GM12865 (cell line): ENCODE results near the gene SCIMP.

Source experiments
- DNase-seq: peaks from one replicate; pipeline ENCODE4 v3.0.0; 2010; ENCODE audit warnings: low read depth
- H3K4me3 ChIP-seq: 2 replicates; pipeline ENCODE4 v1.5.1; 2011; ENCODE audit warnings: mild to moderate bottlenecking, low read depth, low read length, control low read depth
- TF ChIP-seq, protein P1 (sequence below): IDR thresholded peaks from 2 replicates; pipeline ENCODE4 v1.5.1; 2011; ENCODE audit warnings: low read length, control low read depth, low read depth, inconsistent platforms; ENCODE audit not compliant: insufficient read depth; ENCODE audit errors: missing control alignments

SCIMP gene

DNA sequence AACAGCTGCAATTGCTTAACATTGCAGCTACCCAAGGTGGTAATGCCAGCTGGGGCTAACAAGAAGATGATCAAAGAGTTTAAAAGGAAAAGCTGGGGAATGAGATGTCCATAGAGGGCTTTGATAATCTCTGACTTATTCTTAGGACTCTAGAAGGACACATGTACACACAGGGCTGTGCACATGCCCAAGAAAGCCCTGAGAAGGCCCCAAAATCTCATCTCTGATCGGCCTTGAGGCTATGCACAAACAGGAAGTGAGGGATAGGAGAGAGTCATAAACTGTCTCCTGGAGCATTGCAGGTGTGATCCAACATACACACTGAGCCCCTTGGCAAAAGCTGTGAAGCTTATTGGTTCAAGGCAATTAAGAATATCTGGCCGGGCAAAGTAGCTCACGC is 30.2 kb upstream of the SCIMP start:
- H3K4me3 ChIP-seq: no peak overlapping the region
- DNase-seq: no peak
- TF ChIP-seq, protein P1, sequence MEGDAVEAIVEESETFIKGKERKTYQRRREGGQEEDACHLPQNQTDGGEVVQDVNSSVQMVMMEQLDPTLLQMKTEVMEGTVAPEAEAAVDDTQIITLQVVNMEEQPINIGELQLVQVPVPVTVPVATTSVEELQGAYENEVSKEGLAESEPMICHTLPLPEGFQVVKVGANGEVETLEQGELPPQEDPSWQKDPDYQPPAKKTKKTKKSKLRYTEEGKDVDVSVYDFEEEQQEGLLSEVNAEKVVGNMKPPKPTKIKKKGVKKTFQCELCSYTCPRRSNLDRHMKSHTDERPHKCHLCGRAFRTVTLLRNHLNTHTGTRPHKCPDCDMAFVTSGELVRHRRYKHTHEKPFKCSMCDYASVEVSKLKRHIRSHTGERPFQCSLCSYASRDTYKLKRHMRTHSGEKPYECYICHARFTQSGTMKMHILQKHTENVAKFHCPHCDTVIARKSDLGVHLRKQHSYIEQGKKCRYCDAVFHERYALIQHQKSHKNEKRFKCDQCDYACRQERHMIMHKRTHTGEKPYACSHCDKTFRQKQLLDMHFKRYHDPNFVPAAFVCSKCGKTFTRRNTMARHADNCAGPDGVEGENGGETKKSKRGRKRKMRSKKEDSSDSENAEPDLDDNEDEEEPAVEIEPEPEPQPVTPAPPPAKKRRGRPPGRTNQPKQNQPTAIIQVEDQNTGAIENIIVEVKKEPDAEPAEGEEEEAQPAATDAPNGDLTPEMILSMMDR: no peak

DNA sequence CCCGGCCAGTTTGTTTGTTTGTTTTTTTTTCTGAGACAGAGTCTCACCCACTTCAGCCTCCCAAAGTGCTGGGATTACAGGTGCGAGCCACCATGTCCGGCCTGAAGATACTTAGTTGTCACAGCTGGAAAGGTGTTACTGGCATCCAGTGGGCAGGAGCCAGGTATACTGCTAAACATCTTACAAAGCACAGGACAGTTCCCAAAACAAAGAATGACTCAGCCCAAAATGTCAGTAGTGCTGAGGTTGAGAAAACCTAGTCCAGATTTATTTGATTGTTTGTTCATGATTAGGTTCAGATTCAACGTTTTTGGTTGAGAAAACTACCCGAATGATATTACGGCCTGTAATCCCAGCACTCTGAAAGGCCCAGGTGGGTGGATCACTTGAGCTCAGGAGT is 28.8 kb upstream of the SCIMP start:
- H3K4me3 ChIP-seq: no peak overlapping the region
- DNase-seq: no peak
- TF ChIP-seq, protein P1: no peak

DNA sequence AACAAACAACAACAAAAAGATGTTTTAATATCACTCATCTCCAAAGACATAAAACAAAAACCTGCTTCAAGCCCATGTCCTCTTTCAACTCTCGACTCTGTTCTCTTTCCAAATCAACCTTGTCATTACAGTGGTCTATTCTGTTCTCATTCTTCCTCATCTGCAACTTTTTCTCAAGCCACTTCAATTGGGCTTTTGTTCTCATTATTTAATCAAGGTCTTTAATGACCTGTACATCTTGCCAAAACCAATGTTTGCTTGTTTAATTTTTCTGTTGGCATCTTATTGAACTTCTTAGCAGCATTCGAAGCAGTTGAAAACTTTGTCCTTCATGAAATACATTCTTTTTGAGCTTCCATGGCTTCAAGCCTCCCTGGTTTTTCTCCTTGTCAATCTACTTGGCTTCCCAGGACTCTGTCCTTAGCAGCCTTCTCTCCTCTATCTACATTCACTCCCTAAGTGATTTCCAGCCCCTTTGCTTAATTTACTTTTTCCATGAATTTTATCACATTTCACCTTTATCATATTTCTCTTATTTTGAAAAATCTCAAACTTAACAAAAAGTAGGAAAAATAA is 27.8 kb upstream of the SCIMP start:
- TF ChIP-seq, protein P1: no peak
- H3K4me3 ChIP-seq: no peak overlapping the region
- DNase-seq: no peak

DNA sequence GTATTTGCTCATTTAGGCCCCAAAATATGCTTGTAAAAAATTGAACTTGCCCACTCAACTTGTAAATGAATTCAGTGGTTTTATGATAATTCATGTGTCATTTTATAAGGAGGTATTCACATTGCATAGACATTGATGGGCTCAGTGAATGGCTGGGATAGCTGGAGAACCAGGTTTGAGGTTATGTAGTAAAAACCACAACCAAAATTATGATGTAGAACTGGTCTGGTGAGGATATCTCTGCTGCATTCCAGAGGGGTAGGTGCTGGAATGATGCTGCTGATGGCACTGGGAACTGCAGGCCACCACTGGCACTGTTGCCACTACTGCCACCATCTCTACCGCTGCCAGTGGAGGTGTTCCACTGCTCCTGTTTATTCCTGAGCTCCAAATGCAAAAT is 25.9 kb upstream of the SCIMP start:
- no peak for DNase-seq

DNA sequence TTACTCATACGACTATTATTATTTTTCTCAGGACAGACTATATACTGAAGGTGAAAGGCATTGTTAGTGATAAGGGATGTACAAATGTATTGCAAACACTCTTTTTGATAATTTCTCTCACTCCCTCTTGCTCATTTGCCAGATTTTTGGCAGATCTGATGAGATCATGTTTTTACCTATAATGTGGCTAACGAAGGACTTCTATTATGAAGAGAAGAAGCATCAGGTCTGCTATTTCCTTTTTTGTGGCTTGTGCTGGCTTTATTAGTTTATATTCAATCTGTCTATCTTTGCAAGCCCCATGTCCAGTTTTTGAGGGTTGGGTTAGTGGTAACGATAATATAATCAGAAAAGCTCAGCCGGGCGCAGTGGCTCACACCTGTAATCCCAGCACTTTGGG is 22.5 kb upstream of the SCIMP start:
- DNase-seq: no peak
- TF ChIP-seq, protein P1: no peak
- H3K4me3 ChIP-seq: no peak overlapping the region

More for the DNA sequence above, 25.9 kb upstream of the SCIMP start:
- TF ChIP-seq, protein P1: no peak
- no peak overlapping the region for H3K4me3 ChIP-seq

DNA sequence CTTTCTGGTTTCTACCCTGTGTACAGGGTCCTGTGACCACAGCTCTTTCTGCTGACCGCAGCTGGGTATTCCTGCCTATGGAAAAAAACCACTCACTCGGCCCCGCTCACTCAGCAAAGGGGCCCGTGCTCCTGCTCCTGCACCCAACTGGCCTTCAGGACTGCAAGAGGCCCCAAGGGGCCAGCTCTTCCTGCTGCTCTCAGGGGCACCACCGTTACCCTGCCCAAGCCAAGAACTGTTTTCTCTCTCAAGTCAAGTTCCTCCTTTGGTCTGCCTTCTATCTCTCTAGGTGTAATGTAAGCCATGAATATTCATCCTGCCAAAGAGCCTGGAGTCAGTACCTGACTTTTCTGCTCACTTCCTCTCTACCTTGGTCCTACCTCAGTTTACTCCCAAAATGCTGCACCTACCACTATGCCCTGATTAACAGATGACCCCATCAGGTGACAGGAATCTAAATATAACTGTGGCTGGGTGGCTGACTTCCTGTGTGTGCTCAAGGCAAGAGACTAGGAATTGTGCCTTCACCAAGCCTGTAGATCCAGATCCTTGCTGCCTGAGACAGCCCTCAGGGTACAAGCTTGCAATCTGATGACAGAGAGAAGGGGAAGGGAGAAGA is 20.4 kb upstream of the SCIMP start:
- peak; percentile 68 for DNase-seq
- peak overlapping the region; percentile 49 for H3K4me3 ChIP-seq
- TF ChIP-seq, protein P1: no peak

DNA sequence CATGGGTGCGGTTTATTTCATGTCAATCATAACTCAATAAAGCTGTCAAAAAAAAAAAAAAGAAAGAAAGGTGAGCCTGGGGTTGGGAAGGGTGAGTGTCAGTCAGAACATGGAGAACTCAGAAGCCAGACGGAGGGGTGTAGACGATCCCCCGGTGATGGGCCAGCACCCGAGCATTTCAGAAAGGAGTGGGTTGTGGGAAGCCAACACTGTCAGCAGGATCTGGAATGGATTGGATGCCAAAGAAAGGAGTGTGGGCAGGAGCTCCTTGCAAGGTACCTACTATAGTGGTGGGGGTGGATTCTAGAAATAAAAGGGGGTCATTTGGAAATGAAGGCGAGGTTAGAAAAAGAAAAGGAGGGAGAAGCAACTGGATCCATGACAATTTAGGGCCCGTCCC is 19.8 kb upstream of the SCIMP start:
- no peak for DNase-seq
- TF ChIP-seq, protein P1: no peak
- peak overlapping the region; percentile 49 for H3K4me3 ChIP-seq
